Esophagus squamous epithelium (tissue), 5 donors: ENCODE data around the gene SUMO3. TPM values are rescaled to one million over a fixed set of nuclear protein-coding genes. Genes with fewer than 3 reads are reported as not detected.
A peak's percentile ranks its signal among the peaks of the same experiment; 100 is the strongest.

Experiments used
- DNase-seq: peaks from one replicate; lab custom pipeline; 2025; lab: John Stamatoyannopoulos, UW
- H3K27ac ChIP-seq, 4 donors: fragments of 200-600 bp; sonication (generic); one replicate each; pipeline ENCODE4 v1.5.1; 2016 to 2019; ENCODE audit warnings: mild to moderate bottlenecking in 1 of 4
- H3K27me3 ChIP-seq, 4 donors: fragments of 200-600 bp; sonication (generic); 1 replicate in 3 of 4; 2 replicates in 1 of 4; pipeline versions ENCODE4 v1.5.1 to v1.6.0; 2017 to 2021; ENCODE audit warnings: antibody characterized with exemption in 1 of 4
- H3K36me3 ChIP-seq, 3 donors: fragments of 200-600 bp; sonication (generic); one replicate each; pipeline ENCODE4 v1.5.1; 2016 to 2019
- H3K4me1 ChIP-seq, 3 donors: fragments of 200-600 bp; sonication (generic); one replicate each; pipeline ENCODE4 v1.5.1; 2017 to 2019
- H3K4me3 ChIP-seq, 4 donors: fragments of 200-600 bp; sonication (generic); 1 replicate in 3 of 4; 2 replicates in 1 of 4; pipeline ENCODE4 v1.5.1; 2016 to 2019; ENCODE audit warnings: mild to moderate bottlenecking in 2 of 4, moderate library complexity in 1 of 4
- H3K9me3 ChIP-seq, 3 donors: fragments of 200-600 bp; sonication (generic); one replicate each; pipeline ENCODE4 v1.5.1; 2016 to 2019
- CTCF ChIP-seq, 6 experiments: fragments of 450-650 bp in 4 of 6; fragments of 200-600 bp in 2 of 6; sonication (generic) in 2 of 6; IDR thresholded peaks; one replicate each; pipeline ENCODE4 v1.5.1; 2016 to 2019; ENCODE audit warnings: antibody characterized with exemption in 6 of 6, mild to moderate bottlenecking in 4 of 6, moderate library complexity in 4 of 6
- POLR2A ChIP-seq, 4 donors: fragments of 450-650 bp; IDR thresholded peaks; one replicate each; pipeline ENCODE4 v1.6.1; 2017; ENCODE audit warnings: antibody characterized with exemption in 4 of 4, mild to moderate bottlenecking in 4 of 4, moderate library complexity in 3 of 4
- WGBS, 2 donors: methylation state at CpG; one replicate each; pipeline ENCODE4 v1.1.5; 2018; 5-methylcytosine and 5-hydroxymethylcytosine counted together
- intact Hi-C: fragments of 100-400 bp; cut with DNase I; formaldehyde crosslinking; loops from one replicate; pipeline ENCODE4 v1.15.0; 2022
- total RNA-seq, 4 donors: library from RNA; depleted of rRNA; stranded (reverse); fragments of >200 nt; gene quantifications; one replicate each; pipeline ENCODE4 v1.1.0, GENCODE V29; 2016
- donor health status: DM: yes; HTN: yes; CAD: no.

SUMO3 gene
- total RNA-seq, 4 donors from 2014 or later = 22.9 to 55.0 (median 46.5) TPM

GRCh38 chr21:44761747-44762208, 56.1 kb downstream of the SUMO3 start:
- H3K27ac ChIP-seq = no peak overlapping the region
- no peak overlapping the region for H3K4me3 ChIP-seq
- no peak for TF ChIP-seq POLR2A (IDR thresholded peaks at IDR 0.05)
- TF ChIP-seq CTCF (IDR thresholded peaks at IDR 0.05) = no peak
- intact Hi-C loops = no loop called here
- no peaks in the 10 kb centered on the region for H3K9me3 ChIP-seq
- H3K36me3 ChIP-seq = no peaks in the 10 kb centered on the region
- H3K4me1 ChIP-seq = peaks cover 0 to 30% (median 9%) of the 10 kb centered on the region in 3 donors
- WGBS, 2 donors = 28 to 80% methylated on average over 7 of the region's 14 CpGs
- H3K27me3 ChIP-seq = peaks cover 0 to 65% (median 0%) of the 10 kb centered on the region in 4 donors
- no peak for DNase-seq

DNA sequence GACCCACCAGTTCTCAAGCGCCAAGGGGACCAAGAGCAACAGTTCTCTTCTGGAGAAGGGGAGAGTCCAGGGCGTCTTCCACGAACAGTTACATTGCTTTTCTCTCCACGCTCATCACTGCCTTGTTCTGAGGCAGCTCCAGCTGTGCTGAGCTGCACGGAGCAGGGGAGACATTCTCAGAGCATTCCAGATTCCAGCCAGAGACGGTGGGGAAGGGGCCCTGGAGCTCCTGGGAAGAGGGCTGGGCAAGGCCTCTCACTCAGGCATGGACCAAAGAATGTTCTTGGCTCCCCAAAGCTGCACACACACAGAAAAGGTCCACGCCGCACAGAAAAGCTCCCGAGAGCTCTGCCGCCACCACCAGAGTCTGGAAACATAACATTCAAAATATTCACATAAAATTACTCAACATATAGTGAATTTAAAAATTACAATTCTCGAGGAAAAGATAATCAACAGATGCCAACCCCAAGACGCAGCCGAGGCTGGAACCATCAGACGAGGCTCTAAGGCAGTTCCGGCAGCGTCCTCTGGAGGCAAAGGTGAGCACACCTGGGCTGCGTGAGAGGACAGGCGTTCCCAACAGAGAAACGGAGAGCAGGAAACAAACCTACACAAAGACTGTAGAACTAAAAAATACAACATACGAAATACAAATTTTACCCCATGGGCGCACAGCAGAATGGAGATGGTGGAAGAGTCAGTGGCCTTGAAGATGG, 56.7 kb downstream of the SUMO3 start:
- peaks cover 0 to 70% (median 0%) of the 10 kb centered on the region in 4 donors for H3K27me3 ChIP-seq
- no peaks in the 10 kb centered on the region for H3K9me3 ChIP-seq
- H3K4me1 ChIP-seq = peaks cover 0 to 25% (median 5%) of the 10 kb centered on the region in 3 donors
- WGBS, 2 donors = 49 to 60% methylated on average over 20 of the region's 21 CpGs
- intact Hi-C loops = no loop called here
- TF ChIP-seq POLR2A (IDR thresholded peaks at IDR 0.05) (no peak), CTCF (IDR thresholded peaks at IDR 0.05) (peak in 4 of 6 experiments; percentile 33 to 62 (median 40))
- DNase-seq = no peak
- H3K27ac ChIP-seq = no peak overlapping the region
- no peaks in the 10 kb centered on the region for H3K36me3 ChIP-seq
- H3K4me3 ChIP-seq = no peak overlapping the region

DNA sequence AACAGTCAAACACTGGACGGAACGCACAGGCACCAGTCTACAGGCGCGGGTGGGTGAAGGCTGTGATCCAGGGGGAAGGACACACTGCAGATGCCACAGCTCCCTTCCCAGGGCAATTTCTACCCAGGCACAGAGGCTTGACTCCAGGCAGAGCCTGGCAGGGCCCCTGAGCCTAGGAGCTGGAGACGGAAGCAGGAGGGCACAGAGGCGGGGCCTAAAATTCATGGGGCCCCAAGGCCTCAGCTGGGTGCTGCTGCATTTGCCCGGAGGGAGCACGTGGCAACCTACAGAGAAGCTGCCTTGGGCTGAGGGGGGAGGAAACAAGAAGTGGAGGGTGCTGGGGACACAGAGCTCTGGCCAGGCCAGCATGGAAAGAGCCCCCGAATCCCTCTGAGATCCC, 57.5 kb downstream of the SUMO3 start:
- intact Hi-C loops = no loop called here
- no peaks in the 10 kb centered on the region for H3K36me3 ChIP-seq
- no peak overlapping the region for H3K4me3 ChIP-seq
- no peak for DNase-seq
- H3K4me1 ChIP-seq = peaks cover 0 to 17% (median 0%) of the 10 kb centered on the region in 3 donors
- no peak overlapping the region for H3K27ac ChIP-seq
- H3K27me3 ChIP-seq = peaks cover 0 to 76% (median 0%) of the 10 kb centered on the region in 4 donors
- 82 to 90% methylated on average over 7 to 9 of the region's 9 CpGs for WGBS, 2 donors
- TF ChIP-seq POLR2A (IDR thresholded peaks at IDR 0.05) (no peak), CTCF (IDR thresholded peaks at IDR 0.05) (no peak)
- no peaks in the 10 kb centered on the region for H3K9me3 ChIP-seq

GRCh38 chr21:44759628-44760285, 58.1 kb downstream of the SUMO3 start:
- no peak overlapping the region for H3K4me3 ChIP-seq
- no peaks in the 10 kb centered on the region for H3K36me3 ChIP-seq
- no peak for TF ChIP-seq POLR2A (IDR thresholded peaks at IDR 0.05)
- no peak for DNase-seq
- H3K27ac ChIP-seq = no peak overlapping the region
- H3K9me3 ChIP-seq = no peaks in the 10 kb centered on the region
- 94 to 98% methylated on average over 9 to 12 of the region's 22 CpGs for WGBS, 2 donors
- H3K4me1 ChIP-seq = peaks cover 0 to 11% (median 0%) of the 10 kb centered on the region in 3 donors
- peaks cover 0 to 74% (median 0%) of the 10 kb centered on the region in 4 donors for H3K27me3 ChIP-seq
- intact Hi-C loops = no loop called here

DNA sequence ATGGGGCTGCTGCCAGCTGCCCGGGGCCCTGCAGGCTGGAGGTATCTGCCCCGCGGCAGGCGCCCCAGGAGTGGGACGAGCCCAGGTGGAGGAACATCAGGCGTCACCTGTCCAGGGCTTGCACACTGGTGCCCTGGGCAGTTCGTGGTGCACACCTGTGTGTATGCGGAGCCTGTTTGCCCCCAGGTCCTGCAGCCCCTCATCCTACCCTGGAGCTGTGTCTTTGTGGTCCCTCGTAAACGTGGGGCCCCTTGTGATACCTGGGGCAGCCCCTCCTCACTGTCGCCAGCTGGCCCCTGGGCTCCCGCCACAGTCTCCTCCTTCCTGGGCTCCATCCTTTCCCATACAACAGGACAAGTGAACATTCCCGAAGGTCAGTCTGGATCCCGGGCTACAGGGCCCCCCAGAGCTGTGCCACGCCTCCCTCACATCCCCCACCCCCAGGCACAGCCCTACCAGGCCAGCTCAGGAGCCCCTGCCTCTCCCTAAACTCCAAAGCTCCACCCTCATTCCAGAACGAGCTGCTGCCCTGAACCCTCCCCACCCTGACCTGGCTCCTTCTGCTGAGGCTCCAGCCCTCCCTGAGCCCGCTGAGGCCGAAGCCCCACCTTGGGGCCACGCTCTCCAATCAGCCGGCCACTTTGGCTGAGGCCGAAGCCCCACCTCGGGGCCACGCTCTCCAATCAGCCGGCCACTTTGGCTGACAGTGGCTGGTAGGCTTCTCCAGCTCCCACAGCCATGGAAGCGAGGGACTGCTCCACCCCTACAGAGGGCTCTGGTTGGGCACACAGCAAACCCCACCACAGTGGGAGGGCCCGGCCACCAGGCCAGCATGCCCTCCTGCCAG, 58.9 kb downstream of the SUMO3 start:
- H3K4me1 ChIP-seq = peaks cover 0 to 10% (median 0%) of the 10 kb centered on the region in 3 donors
- H3K27ac ChIP-seq = no peak overlapping the region
- peaks cover 0 to 72% (median 0%) of the 10 kb centered on the region in 4 donors for H3K27me3 ChIP-seq
- H3K4me3 ChIP-seq = no peak overlapping the region
- no peaks in the 10 kb centered on the region for H3K36me3 ChIP-seq
- DNase-seq = no peak
- 28 to 48% methylated on average over 4 to 7 of the region's 26 CpGs for WGBS, 2 donors
- no peak for TF ChIP-seq POLR2A (IDR thresholded peaks at IDR 0.05)
- TF ChIP-seq CTCF (IDR thresholded peaks at IDR 0.05) = no peak
- no peaks in the 10 kb centered on the region for H3K9me3 ChIP-seq
- intact Hi-C loops = no loop called here
